ENCODE data around the gene MPPED1.

MPPED1 gene

GRCh38 chr22:43504068-43504467 is 92.3 kb downstream of the MPPED1 start:
- DNase-seq = no peak

- DNase-seq = no peak
Observed at GRCh38 chr22:43504666-43505261, 93.0 kb downstream of the MPPED1 start.

DNA sequence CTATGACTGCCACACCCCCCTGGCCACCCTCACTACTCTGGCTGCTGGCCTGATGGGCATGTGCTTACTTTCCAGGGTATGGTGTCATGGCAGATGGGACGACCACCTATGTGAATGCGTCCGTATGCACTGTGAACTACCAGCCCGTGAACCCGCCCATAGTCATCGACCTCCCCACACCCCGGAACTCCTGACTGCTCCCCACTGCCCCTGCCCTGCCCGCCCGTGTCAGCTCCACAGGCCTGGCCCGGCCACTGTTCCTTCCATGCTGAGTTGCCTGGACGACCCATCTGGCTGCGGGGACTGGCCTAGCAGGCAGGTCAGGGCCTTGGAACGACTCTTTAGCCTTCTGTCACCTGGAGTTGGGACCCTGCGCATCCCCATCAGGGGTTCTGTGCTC is 93.6 kb downstream of the MPPED1 start:
- no peak for DNase-seq

DNA sequence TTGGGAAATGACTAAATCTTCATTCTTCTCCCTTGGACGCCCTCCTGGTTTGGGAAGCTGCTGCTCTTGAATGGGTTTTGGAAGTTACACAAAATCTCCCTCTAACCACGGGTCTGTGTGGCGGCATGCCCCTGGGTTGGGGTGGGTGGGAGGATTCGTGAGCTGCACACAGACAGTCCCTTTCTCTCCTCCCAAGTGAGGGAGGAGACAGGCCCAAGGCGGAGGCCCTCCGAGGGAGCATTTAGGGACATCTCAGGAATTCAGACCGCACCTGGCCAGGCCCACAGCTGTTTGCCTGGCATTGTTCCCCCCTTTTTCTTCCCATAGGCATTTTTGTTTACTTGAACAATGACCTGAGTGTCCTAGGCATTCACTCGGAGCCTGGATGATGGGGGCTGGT is 94.1 kb downstream of the MPPED1 start:
- no peak for DNase-seq

GRCh38 chr22:43506487-43506886 is 94.7 kb downstream of the MPPED1 start:
- no peak for DNase-seq

- DNase-seq = no peak
Observed at GRCh38 chr22:43507235-43507634, 95.4 kb downstream of the MPPED1 start.

- no peak for DNase-seq
Observed at GRCh38 chr22:43508489-43508888, 96.7 kb downstream of the MPPED1 start.

DNA sequence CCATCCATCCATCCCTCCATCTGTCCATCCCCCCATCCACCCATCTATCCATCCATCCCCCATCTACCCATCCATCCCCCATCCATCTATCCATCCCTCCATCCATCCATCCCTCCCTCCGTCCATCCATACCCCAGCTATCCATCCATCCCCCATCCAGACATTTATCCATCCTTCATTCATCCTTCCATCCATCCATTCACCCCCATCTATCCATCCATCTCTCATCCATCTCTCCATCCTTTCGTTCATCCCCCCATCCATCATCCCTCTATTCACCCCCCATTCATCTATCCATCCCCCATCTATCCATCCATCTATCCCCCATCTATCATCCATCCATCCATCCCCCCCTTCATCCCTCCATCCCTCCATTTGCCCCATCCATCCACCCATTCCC is 97.5 kb downstream of the MPPED1 start:
- DNase-seq = no peak

DNA sequence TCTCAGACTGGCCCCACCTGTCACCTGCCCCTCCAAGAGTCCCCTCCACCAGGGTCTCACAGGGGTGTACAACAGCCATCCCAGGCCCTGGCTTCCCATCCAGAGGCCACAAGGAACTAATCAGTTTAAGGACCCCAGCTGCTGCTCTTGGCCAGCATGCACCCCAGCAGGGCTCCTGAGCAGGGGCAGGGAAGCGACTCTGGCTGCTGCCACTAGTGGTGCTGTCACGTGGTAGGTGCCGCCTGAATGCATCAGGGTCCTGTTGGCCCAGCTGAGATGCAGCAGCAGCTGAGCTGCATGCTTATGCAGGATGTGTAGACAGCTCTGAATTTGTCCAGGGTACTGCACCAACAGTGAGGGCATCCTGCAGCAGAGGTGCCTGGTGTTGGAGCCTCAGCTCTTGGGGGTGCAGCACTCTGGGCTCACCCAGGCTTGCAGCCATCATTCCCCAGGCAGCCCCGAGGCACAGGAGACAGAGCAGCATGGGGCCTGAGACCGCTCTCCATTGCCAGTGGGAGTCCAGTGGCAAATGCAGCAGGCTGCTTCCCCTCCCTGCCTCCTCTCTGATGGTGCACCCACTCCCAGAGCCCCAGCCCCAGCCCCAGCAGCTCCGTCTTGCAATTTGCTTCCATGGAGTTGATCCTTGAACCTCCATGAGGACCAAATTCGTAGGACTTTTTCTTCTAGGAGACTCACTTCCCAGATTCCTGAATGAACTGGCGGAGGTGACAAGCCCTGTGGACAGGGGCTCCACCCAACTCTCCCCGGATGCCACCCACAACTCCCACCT is 98.7 kb downstream of the MPPED1 start:
- no peak for DNase-seq

GRCh38 chr22:43511276-43511910 is 99.6 kb downstream of the MPPED1 start:
- DNase-seq = no peak

GRCh38 chr22:43512279-43512678 is 100.5 kb downstream of the MPPED1 start:
- DNase-seq = no peak

DNA sequence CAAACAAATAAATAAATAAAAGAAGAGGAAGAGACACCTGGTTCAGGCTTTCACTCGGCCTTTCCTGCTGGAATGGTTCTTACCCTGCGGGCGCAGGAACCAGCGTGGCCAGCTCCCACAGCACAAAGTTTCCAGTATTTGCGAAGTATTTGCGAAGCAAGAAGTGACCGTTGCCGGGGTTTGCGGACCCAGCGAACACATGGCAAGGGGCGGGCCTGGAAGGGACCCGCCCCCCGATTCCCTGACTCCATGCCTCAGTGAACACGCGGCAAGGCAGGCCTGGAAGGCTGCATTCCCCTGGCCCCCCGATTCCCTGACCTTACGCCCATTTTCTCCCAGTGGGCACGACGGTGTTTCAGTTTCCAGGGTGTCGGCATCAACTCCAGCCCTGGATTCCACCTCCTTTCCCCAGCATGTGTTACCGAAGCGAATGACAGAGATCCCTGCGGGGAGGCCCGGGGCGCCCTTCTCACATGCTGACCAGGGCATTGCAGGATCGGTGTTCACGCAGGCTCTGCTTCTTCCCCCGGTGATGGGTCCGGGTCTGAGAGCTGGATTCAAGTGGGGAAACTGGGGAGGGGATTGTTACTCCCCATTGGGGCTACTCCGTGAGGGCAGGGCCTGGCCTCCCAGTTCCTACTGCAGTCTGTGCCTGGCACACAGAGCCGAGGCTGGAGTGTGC is 102.8 kb downstream of the MPPED1 start:
- DNase-seq = no peak

DNA sequence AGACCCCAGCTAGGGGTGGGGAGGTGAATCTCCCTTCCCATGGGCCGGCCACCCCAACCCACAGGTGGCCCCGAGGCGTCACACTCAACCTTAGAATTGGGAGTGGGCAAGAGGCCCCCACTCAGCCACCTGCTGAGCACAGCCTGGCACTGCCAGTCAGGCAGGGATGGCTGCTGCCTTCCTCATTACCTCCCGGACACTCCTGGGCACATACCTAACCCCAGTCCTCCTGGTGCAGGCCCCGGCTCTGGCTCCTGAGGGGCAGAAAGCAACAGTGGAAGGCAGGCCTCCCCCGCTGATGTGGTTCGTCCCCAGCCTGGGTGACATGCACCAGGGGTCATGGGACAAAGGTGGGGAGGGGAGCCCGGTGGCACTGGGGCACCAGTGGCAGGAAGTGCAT is 103.6 kb downstream of the MPPED1 start:
- DNase-seq = no peak

GRCh38 chr22:43515902-43516301 is 104.1 kb downstream of the MPPED1 start:
- no peak for DNase-seq

DNA sequence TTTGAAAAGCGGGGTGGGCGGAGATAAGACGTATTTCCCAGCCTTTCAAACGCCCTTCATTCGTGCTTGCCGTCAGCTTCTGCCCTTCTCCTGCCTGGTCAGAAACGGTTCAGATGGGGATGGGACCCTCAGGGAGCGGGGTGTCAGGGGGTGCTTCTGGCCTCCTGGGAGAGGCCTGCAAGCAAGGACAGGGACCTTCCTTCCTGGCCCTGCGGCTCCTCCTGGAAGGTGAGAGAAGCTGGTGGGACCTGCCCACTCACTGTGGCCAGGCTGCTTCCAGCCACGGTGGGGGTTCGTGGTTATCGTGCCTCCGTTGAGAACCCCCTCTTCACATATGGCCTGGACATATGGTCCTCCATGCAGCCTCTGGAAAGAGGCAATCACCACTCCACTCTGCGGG is 104.6 kb downstream of the MPPED1 start:
- no peak for DNase-seq

- no peak for DNase-seq
Observed at GRCh38 chr22:43516996-43517635, 105.3 kb downstream of the MPPED1 start.

GRCh38 chr22:43520632-43521039 is 108.8 kb downstream of the MPPED1 start:
- DNase-seq = no peak

GRCh38 chr22:43521716-43522115 is 109.9 kb downstream of the MPPED1 start:
- DNase-seq = no peak

- no peak for DNase-seq
Observed at GRCh38 chr22:43526117-43526655, 114.4 kb downstream of the MPPED1 start.

DNA sequence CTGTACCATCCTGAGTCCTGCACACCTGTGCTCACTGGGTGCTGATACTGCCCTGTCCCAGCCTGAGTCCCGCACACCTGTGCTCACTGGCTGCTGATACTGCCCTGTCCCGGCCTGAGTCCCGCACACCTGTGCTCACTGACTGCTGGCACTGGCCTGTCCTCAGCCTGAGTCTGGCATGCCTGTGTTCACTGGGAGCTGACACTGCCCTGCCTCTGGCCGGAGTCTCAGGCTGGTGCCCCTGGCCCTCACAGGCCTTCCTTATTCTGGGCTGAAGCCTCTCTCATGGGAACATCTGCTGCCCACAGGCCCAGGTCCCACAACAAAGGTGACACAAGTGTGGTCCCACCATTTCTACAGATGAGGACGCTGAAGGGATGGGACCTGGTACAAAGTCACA is 115.1 kb downstream of the MPPED1 start:
- DNase-seq = no peak

DNA sequence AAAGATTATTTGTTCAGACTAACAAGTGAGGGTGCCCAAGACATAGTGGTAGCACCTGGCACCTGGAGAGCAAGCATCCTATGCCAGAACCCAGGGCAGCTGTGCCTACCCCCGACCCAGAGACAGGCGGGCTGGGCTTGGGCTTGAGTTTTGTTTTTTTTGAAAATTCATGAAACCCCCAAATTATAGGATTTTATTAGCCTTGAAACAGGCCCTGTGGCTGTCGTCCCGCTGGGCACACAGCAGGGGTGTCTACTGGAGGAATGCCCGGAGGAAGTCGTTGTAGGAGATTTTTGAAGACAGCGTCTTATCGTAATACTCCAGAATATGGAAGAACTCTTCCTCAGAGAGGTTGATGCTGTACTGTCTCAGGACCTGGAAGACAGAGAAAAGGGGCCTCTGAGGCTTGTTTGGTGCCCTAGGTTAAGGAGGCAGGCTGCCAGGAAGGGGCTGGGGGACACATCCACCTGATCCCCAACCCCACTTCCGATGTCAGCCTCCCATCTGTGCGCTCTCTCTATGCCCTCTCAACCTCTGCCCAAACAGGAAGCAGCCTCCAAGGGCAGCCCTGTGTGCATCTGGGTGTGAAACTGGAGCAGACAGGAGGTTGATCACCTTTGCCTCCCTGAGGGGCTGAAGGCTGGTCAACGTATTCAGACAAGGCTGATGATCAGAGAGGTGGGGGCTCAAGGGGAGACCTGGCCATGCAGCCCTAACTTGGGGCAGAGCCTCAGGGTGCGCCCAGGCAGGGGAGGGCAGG is 117.0 kb downstream of the MPPED1 start:
- no peak for DNase-seq

DNA sequence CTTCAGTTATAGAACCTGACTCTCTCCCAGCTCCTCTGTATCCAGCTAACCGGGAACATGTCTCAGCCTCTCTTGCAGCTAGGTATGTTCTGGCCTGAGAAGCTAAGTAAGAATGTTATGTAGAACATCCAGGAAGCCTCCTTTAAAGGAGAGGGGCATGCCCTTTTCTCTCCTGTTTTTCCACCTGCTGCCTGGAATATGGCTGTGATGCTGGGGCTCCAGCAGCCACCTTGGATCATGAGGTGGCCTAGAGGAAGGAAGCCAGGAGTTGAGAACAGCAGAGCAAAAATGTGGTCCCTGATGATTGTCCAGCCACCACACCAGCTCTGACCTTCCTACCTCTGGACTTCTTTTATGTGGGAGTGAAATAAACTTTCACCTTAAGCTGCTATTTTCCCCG is 117.6 kb downstream of the MPPED1 start:
- DNase-seq = no peak

All from CD4-positive, alpha-beta T cell treated with Interleukin-6 for 4 hours (primary cell).